Subcutaneous adipose tissue (tissue), 4 donors: ENCODE results near the gene MAP1LC3B. TPM values are rescaled to one million over a fixed set of nuclear protein-coding genes. Genes with fewer than 3 reads are reported as not detected.

ENCODE experiments used
- total RNA-seq, 4 donors: library from RNA; depleted of rRNA; stranded (reverse); fragments of >200 nt; gene quantifications; one replicate each; pipeline ENCODE4 v1.1.0, GENCODE V29; 2016
- TF ChIP-seq, protein P1 (sequence below): fragments of 450-650 bp; IDR thresholded peaks from one replicate; pipeline ENCODE4 v1.5.1; 2016; ENCODE audit warnings: low read depth, mild to moderate bottlenecking, control low read depth, antibody characterized with exemption, moderate library complexity

MAP1LC3B gene
- total RNA-seq, 4 donors from 2014 or later = 81.7 to 172 (median 101) TPM

DNA sequence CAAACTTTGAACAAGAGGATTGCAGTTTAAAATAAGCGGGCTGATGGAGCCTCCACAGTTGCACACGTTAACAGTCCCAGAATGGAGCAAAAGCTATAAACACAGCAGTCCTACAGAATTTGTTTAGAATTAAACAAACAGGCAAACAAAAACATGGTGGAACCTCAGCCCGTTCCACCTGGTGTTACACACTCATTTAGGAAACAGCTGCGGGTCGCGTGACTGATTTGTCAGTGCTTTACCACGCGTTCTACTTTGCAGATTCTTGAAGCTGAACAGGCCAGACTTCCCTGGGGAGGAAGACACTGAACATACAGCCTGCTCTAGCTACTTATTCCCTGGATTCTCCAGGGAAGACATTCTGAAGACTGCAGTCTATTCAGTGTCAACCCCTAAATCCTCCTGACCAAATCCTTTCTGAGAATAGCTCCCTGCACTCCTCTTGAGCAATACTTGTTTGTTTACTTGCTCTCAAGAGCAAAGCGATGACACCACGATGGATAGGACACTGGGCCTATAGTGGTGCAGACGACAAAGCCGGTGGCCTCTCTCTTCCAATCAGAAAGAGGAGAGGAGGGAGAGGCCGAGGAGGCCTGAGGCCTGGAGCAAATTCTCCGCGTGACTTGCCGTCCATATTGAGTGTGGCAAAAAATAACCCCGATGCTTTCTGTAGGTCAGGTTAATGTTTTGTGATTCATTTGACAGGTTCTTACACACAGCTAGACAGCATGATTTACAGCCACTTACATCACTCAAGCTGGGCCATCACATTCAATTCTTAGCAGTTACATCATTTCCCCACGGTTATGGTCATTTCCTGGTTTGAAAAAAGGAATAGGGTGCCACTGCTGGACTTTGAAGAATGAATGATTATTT lies 4.0 kb upstream of the MAP1LC3B start:
- TF ChIP-seq, protein P1, sequence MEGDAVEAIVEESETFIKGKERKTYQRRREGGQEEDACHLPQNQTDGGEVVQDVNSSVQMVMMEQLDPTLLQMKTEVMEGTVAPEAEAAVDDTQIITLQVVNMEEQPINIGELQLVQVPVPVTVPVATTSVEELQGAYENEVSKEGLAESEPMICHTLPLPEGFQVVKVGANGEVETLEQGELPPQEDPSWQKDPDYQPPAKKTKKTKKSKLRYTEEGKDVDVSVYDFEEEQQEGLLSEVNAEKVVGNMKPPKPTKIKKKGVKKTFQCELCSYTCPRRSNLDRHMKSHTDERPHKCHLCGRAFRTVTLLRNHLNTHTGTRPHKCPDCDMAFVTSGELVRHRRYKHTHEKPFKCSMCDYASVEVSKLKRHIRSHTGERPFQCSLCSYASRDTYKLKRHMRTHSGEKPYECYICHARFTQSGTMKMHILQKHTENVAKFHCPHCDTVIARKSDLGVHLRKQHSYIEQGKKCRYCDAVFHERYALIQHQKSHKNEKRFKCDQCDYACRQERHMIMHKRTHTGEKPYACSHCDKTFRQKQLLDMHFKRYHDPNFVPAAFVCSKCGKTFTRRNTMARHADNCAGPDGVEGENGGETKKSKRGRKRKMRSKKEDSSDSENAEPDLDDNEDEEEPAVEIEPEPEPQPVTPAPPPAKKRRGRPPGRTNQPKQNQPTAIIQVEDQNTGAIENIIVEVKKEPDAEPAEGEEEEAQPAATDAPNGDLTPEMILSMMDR = no peak

DNA sequence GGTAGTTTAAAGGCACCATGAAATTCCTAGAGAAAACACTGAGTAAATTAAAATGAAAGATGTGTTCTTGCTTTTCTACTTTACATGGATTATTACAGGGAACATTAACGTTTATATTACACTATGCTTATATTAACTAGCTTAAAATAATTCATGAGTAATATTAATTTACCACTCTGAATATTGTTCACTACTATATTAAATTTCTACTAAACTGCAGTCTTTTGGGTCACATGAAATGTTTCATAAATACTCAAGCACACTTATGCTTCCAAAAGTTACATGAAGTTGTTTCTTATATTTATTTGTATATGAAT lies 3.4 kb upstream of the MAP1LC3B start:
- TF ChIP-seq, protein P1 = no peak

DNA sequence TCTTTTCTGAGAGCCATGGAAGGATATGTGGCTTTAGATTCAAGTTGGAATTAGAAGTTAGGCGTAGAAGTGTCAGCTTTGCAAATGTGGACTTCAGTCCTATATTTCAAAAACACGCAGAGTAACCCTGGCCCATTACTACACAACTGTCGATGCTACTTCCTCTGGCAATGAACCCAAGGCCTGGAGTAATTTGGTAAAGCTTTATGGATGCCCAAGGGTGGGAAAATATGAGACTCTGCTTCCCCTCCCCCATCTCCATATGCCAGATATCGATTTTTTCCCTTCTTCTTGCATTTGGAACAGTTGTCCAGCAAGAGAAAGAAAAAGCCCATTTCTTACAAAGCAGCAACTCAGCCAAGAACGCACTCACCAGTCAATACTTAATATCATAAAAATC lies 2.9 kb upstream of the MAP1LC3B start:
- TF ChIP-seq, protein P1 = no peak

DNA sequence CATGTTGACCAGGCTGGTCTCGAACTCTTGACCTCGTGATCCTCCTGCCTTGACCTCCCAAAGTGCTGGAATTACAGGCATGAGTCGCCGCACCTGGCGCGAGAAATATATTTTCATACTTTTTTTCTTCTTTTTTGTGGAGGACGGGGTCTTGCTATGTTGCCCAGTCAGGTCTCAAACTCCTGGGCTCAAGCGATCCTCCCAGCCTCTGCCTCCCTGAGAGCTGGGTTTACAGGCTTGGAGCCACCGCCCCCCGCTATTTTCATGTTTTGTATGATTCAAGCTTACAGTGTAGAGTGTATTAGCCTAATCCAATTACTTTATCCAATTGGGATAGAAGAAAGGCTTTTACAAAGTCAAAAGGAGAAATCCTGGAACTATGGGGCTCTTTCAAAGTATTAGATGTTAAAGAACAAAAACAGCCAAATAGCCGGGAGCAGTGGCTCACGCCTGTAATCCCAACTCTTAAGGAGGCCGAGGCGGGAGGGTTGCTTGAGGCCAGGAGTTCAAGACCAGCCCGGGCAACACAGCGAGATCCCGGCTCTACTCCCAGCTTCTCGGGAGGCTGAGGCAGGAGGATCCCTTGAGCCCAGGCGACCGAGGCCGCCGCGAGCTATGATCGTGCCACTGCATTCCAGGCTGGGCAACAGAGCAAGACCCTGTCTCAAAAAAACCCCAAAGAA lies 1.4 kb upstream of the MAP1LC3B start:
- TF ChIP-seq, protein P1 = no peak

DNA sequence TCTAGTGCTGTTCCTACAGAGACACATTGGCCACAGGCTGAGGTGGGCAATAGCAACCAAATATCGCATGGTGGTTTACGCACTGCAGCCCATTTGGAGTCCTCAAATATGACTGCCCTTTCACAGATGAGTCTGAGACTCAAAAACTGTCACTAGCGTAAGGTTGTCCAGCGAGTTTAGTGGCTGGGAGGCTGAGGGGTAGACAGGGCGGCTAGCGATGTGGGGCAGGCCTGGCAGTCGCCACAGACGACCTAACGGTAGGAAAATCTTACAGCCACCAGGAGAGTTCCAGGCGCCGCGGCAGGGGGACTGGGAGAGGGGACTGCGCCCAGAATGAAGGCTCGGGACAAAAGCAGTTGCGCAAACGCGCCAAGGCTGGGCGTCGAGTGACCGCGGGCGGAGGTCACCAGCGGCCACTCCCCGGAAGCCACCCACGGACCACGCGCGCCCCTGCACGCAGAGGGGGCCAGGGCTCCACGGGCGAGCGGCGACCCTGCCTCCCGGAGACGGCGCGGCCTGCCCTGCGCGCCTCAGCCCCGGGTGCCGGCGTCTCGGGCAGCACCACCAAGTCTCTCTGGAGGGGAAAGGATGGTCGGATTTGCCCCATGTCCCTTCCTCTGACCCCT lies 699 bp upstream of the MAP1LC3B start:
- TF ChIP-seq, protein P1 = no peak

DNA sequence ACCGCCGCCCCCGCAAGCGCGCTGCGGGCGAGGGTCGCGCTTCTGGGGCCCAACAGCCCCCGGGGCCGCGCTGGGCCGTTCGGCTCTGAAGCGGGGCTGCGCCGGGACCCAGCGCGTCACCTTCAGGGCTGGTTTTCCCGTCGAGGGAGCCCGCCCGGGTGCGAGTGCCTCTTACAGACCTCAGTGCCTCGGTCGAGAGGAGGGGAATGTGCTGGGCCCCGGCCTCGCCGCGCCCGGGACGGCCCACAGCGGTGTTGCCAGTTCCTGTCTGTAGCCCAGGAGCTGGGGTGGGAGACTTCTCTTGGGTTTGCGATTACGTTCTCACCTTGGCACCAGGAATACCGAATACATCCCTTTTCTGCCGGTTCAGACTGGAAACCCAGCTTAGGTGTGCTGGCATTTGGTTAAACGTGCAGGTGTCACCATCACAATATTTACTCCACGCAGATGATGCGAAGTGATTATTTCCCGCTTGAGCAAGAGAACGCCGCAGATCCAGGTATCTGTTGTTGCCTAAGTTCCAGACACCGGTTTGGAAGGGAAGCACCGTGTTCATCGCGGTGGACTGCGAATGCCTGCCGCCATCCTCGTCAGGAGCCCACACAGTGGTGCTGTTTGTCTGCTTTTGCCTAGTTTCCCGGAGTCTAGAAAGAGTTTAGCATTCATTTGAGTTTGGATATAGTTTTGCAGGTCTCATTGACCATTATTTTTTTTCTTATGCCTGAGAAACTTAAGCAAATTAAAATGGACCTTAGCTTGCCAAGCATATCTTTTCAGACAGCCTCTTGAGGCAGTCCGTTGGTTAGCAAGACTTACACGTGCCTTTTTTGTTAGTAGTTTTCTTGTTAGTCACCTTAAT lies 914 bp downstream of the MAP1LC3B start:
- TF ChIP-seq, protein P1 = no peak
